ENCODE data around the gene DENND1A.

- TF ChIP-seq CTCF (IDR thresholded peaks at IDR 0.05) = no peak
- TF ChIP-seq GRHL2 (CRISPR knock-in tag; IDR thresholded peaks at IDR 0.05; ENCODE audit: insufficient replicate concordance, severe bottlenecking) = no peak
- TF ChIP-seq CREM (CRISPR knock-in tag; IDR thresholded peaks at IDR 0.05) = no peak
- no peak for TF ChIP-seq FOXJ3 (CRISPR knock-in tag; IDR thresholded peaks at IDR 0.05; ENCODE audit: borderline replicate concordance)
- no peak for TF ChIP-seq NR2C2 (CRISPR knock-in tag; IDR thresholded peaks at IDR 0.05)
- TF ChIP-seq USF1 (CRISPR knock-in tag; IDR thresholded peaks at IDR 0.05) = no peak
- no peak for TF ChIP-seq CREB1 (CRISPR knock-in tag; IDR thresholded peaks at IDR 0.05)
Observed at GRCh38 chr9:123975871-123976270, 45.9 kb upstream of the DENND1A start.
